Pancreas (tissue), 10 donors: Measurements from ENCODE around the gene KIAA0930. TPM values are rescaled to one million over a fixed set of nuclear protein-coding genes. Genes with fewer than 3 reads are reported as not detected.
A peak's percentile ranks its signal among the peaks of the same experiment; 100 is the strongest.

Source experiments
- ATAC-seq, 4 donors: fragments of 200-7000 bp; cut with Tn5 transposase; one replicate each; pipeline versions ENCODE4 v1.8.0 to v1.9.1; 2020; ENCODE audit warnings: mild to moderate bottlenecking in 4 of 4, moderate library complexity in 4 of 4
- DNase-seq, 6 donors: peaks; one replicate each; pipeline ENCODE4 v3.0.0-alpha.2; 2020
- FAIRE-seq: peaks from 2 replicates; lab custom pipeline; 2012; peaks lifted over from hg19 to GRCh38; lab: Jason Lieb, UNC
- H3K27ac ChIP-seq, 4 donors: fragments of 200-600 bp; sonication (generic); 1 replicate in 3 of 4; 2 replicates in 1 of 4; pipeline versions ENCODE4 v1.5.0 to v1.8.0; 2020
- H3K27me3 ChIP-seq, 4 donors: fragments of 200-600 bp; one replicate each; pipeline ENCODE4 v1.8.0; 2021
- H3K36me3 ChIP-seq, 3 donors: fragments of 200-600 bp; sonication (generic) in 1 of 3; one replicate each; pipeline versions ENCODE4 v1.5.0 to v1.8.0; 2020 to 2021
- H3K4me1 ChIP-seq, 3 donors: fragments of 200-600 bp; one replicate each; pipeline ENCODE4 v1.8.0; 2021
- H3K4me3 ChIP-seq, 4 donors: fragments of 200-600 bp; sonication (generic) in 2 of 4; one replicate each; pipeline versions ENCODE4 v1.5.0 to v1.8.0; 2020 to 2021
- H3K9me3 ChIP-seq, 4 donors: fragments of 200-600 bp; one replicate each; pipeline ENCODE4 v1.8.0; 2021
- CTCF ChIP-seq, 4 donors: fragments of 200-600 bp; sonication (generic) in 3 of 4; IDR thresholded peaks; one replicate each; pipeline versions ENCODE4 v1.5.0 to v1.8.0; 2021; ENCODE audit warnings: antibody characterized with exemption in 4 of 4
- WGBS, 2 donors: extraction: QIAGEN DNeasy Blood & Tissue Kit; methylation state at CpG; one replicate each; pipeline ENCODE4 v1.1.7; 2013; 5-methylcytosine and 5-hydroxymethylcytosine counted together
- intact Hi-C, 3 donors: fragments of 100-400 bp; cut with DNase I; formaldehyde crosslinking; loops; one replicate each; pipeline versions ENCODE4 v1.11.1 to v1.14.2; 2022
- polyA plus RNA-seq, 2 donors: library from polyadenylated mRNA; stranded (reverse); fragments of 200-250 nt; gene quantifications; one replicate each; pipeline ENCODE4 v1.2.3, GENCODE V29; 2013
- total RNA-seq, 6 donors: library from RNA; stranded (reverse); fragmentation: NEBNext Ultra II Directional in 4 of 6; extraction: Animal tissue kit (Norgen Biotek cat#: 25700) in 4 of 6; gene quantifications; one replicate each; pipeline versions ENCODE4 v1.2.1 to v1.2.4, GENCODE V29; 2021 to 2023
- donor health status: healthy with polysubstance abuse.
- donor health status: DM: no; HTN: no; CAD: no; lungs with moderate emphysema.
- donor health status: DM: no; HTN: no; CAD: no.
- donor health status: control.
- donor health status: control.
- donor health status: Bipolar disorder and iron deficiency.
- donor health status: DM: yes; HTN: yes; CAD: no.
- donor health status: DM: no; HTN: no; CAD: no.
- donor health status: DM: no; HTN: no; CAD: no.
- donor health status: DM: yes; HTN: yes; CAD: no.

Gene KIAA0930
- total and polyA plus RNA-seq, 8 donors = 14.6 to 36.8 (median 20.0) TPM

GRCh38 chr22:45254789-45255278, 14.1 kb upstream of the KIAA0930 start:
- H3K36me3 ChIP-seq = no peaks in the 10 kb centered on the region
- TF ChIP-seq CTCF (IDR thresholded peaks at IDR 0.05) = no peak
- DNase-seq (no peak), FAIRE-seq (no peak), ATAC-seq (no peak)
- no peaks in the 10 kb centered on the region for H3K27me3 ChIP-seq
- 85 to 86% methylated on average over 6 of the region's 6 CpGs for WGBS, 2 donors
- intact Hi-C loops = no loop called here
- no peak overlapping the region for H3K27ac ChIP-seq
- H3K4me1 ChIP-seq = no peaks in the 10 kb centered on the region
- H3K9me3 ChIP-seq = no peaks in the 10 kb centered on the region
- H3K4me3 ChIP-seq = no peak overlapping the region

GRCh38 chr22:45254388-45254787, 13.7 kb upstream of the KIAA0930 start:
- no peak for DNase-seq
- no peak for TF ChIP-seq CTCF (IDR thresholded peaks at IDR 0.05)
- intact Hi-C loops = no loop called here

GRCh38 chr22:45253039-45253641, 12.4 kb upstream of the KIAA0930 start:
- no peak overlapping the region for H3K4me3 ChIP-seq
- H3K9me3 ChIP-seq = no peaks in the 10 kb centered on the region
- H3K4me1 ChIP-seq = no peaks in the 10 kb centered on the region
- no peaks in the 10 kb centered on the region for H3K27me3 ChIP-seq
- H3K27ac ChIP-seq = no peak overlapping the region
- no peak for FAIRE-seq
- TF ChIP-seq CTCF (IDR thresholded peaks at IDR 0.05) = no peak
- no peak for DNase-seq
- no peaks in the 10 kb centered on the region for H3K36me3 ChIP-seq
- intact Hi-C loops = no loop called here
- no peak for ATAC-seq
- 77 to 80% methylated on average over 10 of the region's 10 CpGs for WGBS, 2 donors

More at GRCh38 chr22:45254388-45254787, 13.7 kb upstream of the KIAA0930 start:
- Histone ChIP-seq H3K36me3 (no peaks in the 10 kb centered on the region), H3K9me3 (no peaks in the 10 kb centered on the region), H3K4me3 (no peak overlapping the region), H3K4me1 (no peaks in the 10 kb centered on the region), H3K27me3 (no peaks in the 10 kb centered on the region), H3K27ac (no peak overlapping the region)
- 83 to 91% methylated on average over 7 of the region's 7 CpGs for WGBS, 2 donors
- ATAC-seq (no peak), FAIRE-seq (no peak)

GRCh38 chr22:45251825-45252224, 11.1 kb upstream of the KIAA0930 start:
- TF ChIP-seq CTCF (IDR thresholded peaks at IDR 0.05) = no peak
- H3K27me3 ChIP-seq = no peaks in the 10 kb centered on the region
- DNase-seq = no peak
- no peaks in the 10 kb centered on the region for H3K9me3 ChIP-seq
- no peak for ATAC-seq
- no peaks in the 10 kb centered on the region for H3K36me3 ChIP-seq
- peaks cover 6 to 7% (median 7%) of the 10 kb centered on the region in 3 donors for H3K4me1 ChIP-seq
- 68 to 86% methylated on average over 7 to 8 of the region's 8 CpGs for WGBS, 2 donors
- H3K4me3 ChIP-seq = no peak overlapping the region
- no peak overlapping the region for H3K27ac ChIP-seq
- intact Hi-C loops = no loop called here
- FAIRE-seq = no peak

- intact Hi-C loops = no loop called here
- no peaks in the 10 kb centered on the region for H3K27me3 ChIP-seq
- FAIRE-seq (no peak), ATAC-seq (no peak), DNase-seq (peak in 1 of 6 donors; percentile 22)
- H3K9me3 ChIP-seq = no peaks in the 10 kb centered on the region
- H3K4me1 ChIP-seq = peaks cover 14 to 21% (median 17%) of the 10 kb centered on the region in 3 donors
- H3K4me3 ChIP-seq = no peak overlapping the region
- WGBS, 2 donors = 67 to 72% methylated on average over 8 of the region's 8 CpGs
- H3K27ac ChIP-seq = no peak overlapping the region
- no peaks in the 10 kb centered on the region for H3K36me3 ChIP-seq
- no peak for TF ChIP-seq CTCF (IDR thresholded peaks at IDR 0.05)
Observed at GRCh38 chr22:45248832-45249561, 8.3 kb upstream of the KIAA0930 start.
